NCI-H774 (cell line): ENCODE data around the gene IL6R.

Experiments used
- DNase-seq: peaks from one replicate; lab custom pipeline; 2025; lab: John Stamatoyannopoulos, UW

The IL6R gene

DNA sequence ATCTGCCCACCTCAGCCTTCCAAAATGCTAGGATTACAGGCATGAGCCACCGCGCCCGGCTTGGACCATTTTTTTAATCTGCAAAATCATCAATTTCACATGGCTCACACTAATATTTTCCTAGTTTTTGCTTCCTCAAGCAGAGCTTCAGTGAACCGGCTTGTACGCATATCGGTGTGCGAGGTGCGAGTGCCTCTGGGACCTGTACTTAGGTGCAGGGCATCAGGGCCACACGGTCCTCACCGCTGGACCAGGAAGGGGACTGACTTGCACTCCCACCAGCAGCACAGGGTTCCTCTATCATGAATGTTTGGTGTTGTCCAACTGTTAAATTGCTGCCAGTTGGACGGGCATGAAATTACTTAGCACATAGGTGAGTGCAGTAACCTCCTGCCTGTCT lies 112.5 kb downstream of the IL6R start:
- DNase-seq: no peak
